Fibroblast of lung (primary cell): ENCODE results near the gene HLA-C.

Source experiments
- CTCF ChIP-seq, 2 donors: IDR thresholded peaks in 1 of 2; conservative IDR thresholded peaks in 1 of 2; 1 replicate in 1 of 2; 2 replicates in 1 of 2; pipeline ENCODE4 v1.5.1; 2011 to 2012; ENCODE audit warnings: low read length in 2 of 2, control low read depth in 1 of 2, inconsistent platforms in 1 of 2, low read depth in 1 of 2, mild to moderate bottlenecking in 1 of 2
- EZH2 ChIP-seq: IDR thresholded peaks from 2 replicates; pipeline ENCODE4 v1.5.1; 2012; ENCODE audit warnings: low read length, control low read depth, mild to moderate bottlenecking; ENCODE audit errors: missing control alignments

GRCh38 chr6:31268369-31268765, 3.5 kb downstream of the HLA-C start:
- TF ChIP-seq CTCF (conservative IDR thresholded peaks at IDR 0.05 in 1 of 2, IDR thresholded peaks at IDR 0.05 in 1 of 2; ENCODE audit: low read depth in 1 of 2, low read length in 2 of 2): no peak
- no peak for TF ChIP-seq EZH2
